Keratinocyte (primary cell): ENCODE data around the gene PAQR5. TPM values are rescaled to one million over a fixed set of nuclear protein-coding genes. Genes with fewer than 3 reads are reported as not detected.

Source experiments
- DNase-seq: peaks from one replicate; pipeline ENCODE4 v3.0.0-alpha.2; 2011; ENCODE audit warnings: low read depth, missing footprints, low spot score
- FAIRE-seq: peaks from 2 replicates; lab custom pipeline; 2011; peaks lifted over from hg19 to GRCh38; lab: Jason Lieb, UNC
- H2AFZ ChIP-seq: 2 replicates; pipeline ENCODE4 v1.6.0; 2012; ENCODE audit warnings: low read length, control low read depth, inconsistent platforms; ENCODE audit not compliant: control insufficient read depth
- H3K27ac ChIP-seq: 2 replicates; pipeline ENCODE4 v1.5.1; 2011; ENCODE audit warnings: low read length; ENCODE audit not compliant: control insufficient read depth, insufficient read depth
- H3K27me3 ChIP-seq: 3 replicates; pipeline ENCODE4 v1.6.0; 2011; ENCODE audit warnings: low read length; ENCODE audit not compliant: control insufficient read depth, insufficient read depth; ENCODE audit errors: extremely low read depth
- H3K36me3 ChIP-seq, 2 experiments: 2 replicates in 1 of 2; 3 replicates in 1 of 2; pipeline ENCODE4 v1.5.1; 2011; ENCODE audit warnings: low read length in 2 of 2, mild to moderate bottlenecking in 1 of 2; ENCODE audit not compliant: control insufficient read depth in 2 of 2, insufficient read depth in 2 of 2; ENCODE audit errors: extremely low read depth in 1 of 2
- H3K4me1 ChIP-seq: 3 replicates; pipeline ENCODE4 v1.5.1; 2011; ENCODE audit warnings: low read length; ENCODE audit not compliant: control insufficient read depth, insufficient read depth; ENCODE audit errors: extremely low read depth
- H3K4me2 ChIP-seq: 3 replicates; pipeline ENCODE4 v1.6.0; 2011; ENCODE audit warnings: low read depth, low read length; ENCODE audit not compliant: control insufficient read depth, insufficient read depth; ENCODE audit errors: extremely low read depth
- H3K4me3 ChIP-seq, 3 experiments: fragments of 200-600 bp in 1 of 3; sonication (generic) in 1 of 3; 2 replicates in 2 of 3; 3 replicates in 1 of 3; pipeline ENCODE4 v1.5.1; 2011 to 2016; ENCODE audit warnings: low read length in 3 of 3, mild to moderate bottlenecking in 3 of 3, control low read depth in 2 of 3, inconsistent platforms in 1 of 3, low read depth in 1 of 3, mixed read lengths in 1 of 3, mixed run types in 1 of 3, moderate library complexity in 1 of 3; ENCODE audit not compliant: control insufficient read depth in 2 of 3, insufficient read depth in 2 of 3; ENCODE audit errors: extremely low read depth in 1 of 3
- H3K79me2 ChIP-seq: 2 replicates; pipeline ENCODE4 v1.6.0; 2012; ENCODE audit warnings: low read length; ENCODE audit not compliant: control insufficient read depth, insufficient read depth
- H3K9ac ChIP-seq: 3 replicates; pipeline ENCODE4 v1.6.0; 2011; ENCODE audit warnings: low read length; ENCODE audit not compliant: control insufficient read depth, insufficient read depth; ENCODE audit errors: extremely low read depth
- H3K9me1 ChIP-seq: 3 replicates; pipeline ENCODE4 v1.6.0; 2011; ENCODE audit warnings: low read length; ENCODE audit not compliant: control insufficient read depth, insufficient read depth; ENCODE audit errors: extremely low read depth
- H3K9me3 ChIP-seq: 2 replicates; pipeline ENCODE4 v1.5.1; 2012; ENCODE audit warnings: low read depth, low read length; ENCODE audit not compliant: control insufficient read depth
- H4K20me1 ChIP-seq: 3 replicates; pipeline ENCODE4 v1.6.0; 2011; ENCODE audit warnings: low read length; ENCODE audit not compliant: control insufficient read depth, insufficient read depth; ENCODE audit errors: extremely low read depth
- EZH2 ChIP-seq: IDR thresholded peaks from one replicate; pipeline ENCODE4 v1.6.1; 2012; ENCODE audit warnings: inconsistent platforms, mild to moderate bottlenecking, low read length, moderate library complexity
- dilution Hi-C: fragments of 300-500 bp; cut with MboI; formaldehyde crosslinking; loops from one replicate; pipeline ENCODE4 v1.7.0; 2020; ENCODE audit warnings: low sequenced_read_pairs; ENCODE audit not compliant: extremely low pct_ligation_motif_present
- polyA plus RNA-seq, 5 experiments: library from polyadenylated mRNA; depleted of rRNA in 3 of 5; stranded (reverse) in 3 of 5; stranded (forward) in 1 of 5; unstranded in 1 of 5; fragments of >200 nt; gene quantifications; 1 replicate in 1 of 5; 2 replicates in 3 of 5; 3 replicates in 1 of 5; pipeline versions ENCODE4 v1.2.1 to v1.2.3, GENCODE V29; 2011 to 2012; ENCODE audit warnings: missing spikeins in 2 of 5, low read depth in 1 of 5, low replicate concordance in 1 of 5
- TF ChIP-seq, protein P1 (sequence below), 3 experiments: IDR thresholded peaks in 1 of 3; conservative IDR thresholded peaks in 1 of 3; optimal IDR thresholded peaks in 1 of 3; 2 replicates in 2 of 3; 3 replicates in 1 of 3; pipeline versions ENCODE3 to v1.5.1; 2011; ENCODE audit warnings: low read length in 3 of 3, mild to moderate bottlenecking in 3 of 3, moderate library complexity in 2 of 3, control low read depth in 1 of 3, inconsistent platforms in 1 of 3; ENCODE audit not compliant: insufficient read depth in 2 of 3; ENCODE audit errors: extremely low read depth in 1 of 3

PAQR5 gene
- polyA plus RNA-seq, 1 donor (not counting 4 experiments of a cell fraction or from before 2014, with no cell fraction given): 0.30 TPM

DNA sequence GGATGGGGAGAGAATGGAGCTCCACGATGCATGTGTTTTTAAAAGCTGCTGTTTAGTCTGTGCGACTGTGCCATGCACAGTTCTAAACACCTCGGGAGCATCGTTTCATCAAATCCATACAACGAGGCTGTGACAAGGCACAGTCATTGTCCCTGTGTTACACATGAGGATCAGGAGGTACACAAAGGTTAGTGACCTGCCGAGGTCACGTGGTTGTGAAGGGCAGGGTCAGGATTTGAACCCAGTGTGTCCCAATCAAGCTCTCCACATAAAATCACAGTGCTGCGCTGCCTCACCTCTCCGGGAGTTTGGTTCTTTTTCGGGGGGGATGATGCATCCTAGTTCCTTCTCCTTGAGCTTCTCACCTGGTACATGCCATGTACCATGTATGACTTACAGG lies 96.7 kb downstream of the PAQR5 start:
- H3K27ac ChIP-seq: no peak overlapping the region
- H3K36me3 ChIP-seq: no peaks in the 10 kb centered on the region
- dilution Hi-C loops: no loop called here
- no peak overlapping the region for H3K9ac ChIP-seq
- DNase-seq (no peak), FAIRE-seq (no peak)
- no peaks in the 10 kb centered on the region for H3K79me2 ChIP-seq
- TF ChIP-seq EZH2: no peak
- TF ChIP-seq, protein P1, sequence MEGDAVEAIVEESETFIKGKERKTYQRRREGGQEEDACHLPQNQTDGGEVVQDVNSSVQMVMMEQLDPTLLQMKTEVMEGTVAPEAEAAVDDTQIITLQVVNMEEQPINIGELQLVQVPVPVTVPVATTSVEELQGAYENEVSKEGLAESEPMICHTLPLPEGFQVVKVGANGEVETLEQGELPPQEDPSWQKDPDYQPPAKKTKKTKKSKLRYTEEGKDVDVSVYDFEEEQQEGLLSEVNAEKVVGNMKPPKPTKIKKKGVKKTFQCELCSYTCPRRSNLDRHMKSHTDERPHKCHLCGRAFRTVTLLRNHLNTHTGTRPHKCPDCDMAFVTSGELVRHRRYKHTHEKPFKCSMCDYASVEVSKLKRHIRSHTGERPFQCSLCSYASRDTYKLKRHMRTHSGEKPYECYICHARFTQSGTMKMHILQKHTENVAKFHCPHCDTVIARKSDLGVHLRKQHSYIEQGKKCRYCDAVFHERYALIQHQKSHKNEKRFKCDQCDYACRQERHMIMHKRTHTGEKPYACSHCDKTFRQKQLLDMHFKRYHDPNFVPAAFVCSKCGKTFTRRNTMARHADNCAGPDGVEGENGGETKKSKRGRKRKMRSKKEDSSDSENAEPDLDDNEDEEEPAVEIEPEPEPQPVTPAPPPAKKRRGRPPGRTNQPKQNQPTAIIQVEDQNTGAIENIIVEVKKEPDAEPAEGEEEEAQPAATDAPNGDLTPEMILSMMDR (optimal IDR thresholded peaks at IDR 0.05 in 1 of 3, IDR thresholded peaks at IDR 0.05 in 1 of 3, conservative IDR thresholded peaks at IDR 0.05 in 1 of 3; ENCODE audit: extremely low read depth in 1 of 3, insufficient read depth in 2 of 3, low read length in 3 of 3): no peak
- H3K4me3 ChIP-seq: no peak overlapping the region
- no peak overlapping the region for H2AFZ ChIP-seq
- H4K20me1 ChIP-seq: no peaks in the 10 kb centered on the region
- H3K4me1 ChIP-seq: peaks cover 32% of the 10 kb centered on the region
- no peaks in the 10 kb centered on the region for H3K27me3 ChIP-seq
- no peaks in the 10 kb centered on the region for H3K9me3 ChIP-seq
- no peaks in the 10 kb centered on the region for H3K9me1 ChIP-seq
- H3K4me2 ChIP-seq: no peak overlapping the region

DNA sequence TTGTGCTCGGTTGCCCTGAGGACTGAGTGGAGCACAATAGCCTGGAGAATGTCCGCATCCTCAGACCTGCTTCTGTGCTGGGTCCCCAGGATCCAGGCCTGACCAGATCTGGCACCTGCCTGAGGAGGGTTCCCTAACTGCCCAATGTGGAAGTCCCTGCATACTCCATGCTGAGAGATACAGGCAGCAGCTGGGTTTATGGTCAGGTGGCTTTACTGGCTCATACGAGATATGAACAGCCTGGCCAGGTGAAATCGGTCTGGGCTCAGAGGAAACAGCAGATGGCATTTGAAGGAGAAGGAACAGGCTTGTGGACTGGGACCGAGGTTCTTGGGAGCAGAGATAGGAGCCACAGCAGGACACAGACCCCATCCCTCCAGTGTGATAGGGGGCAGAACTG lies 97.3 kb downstream of the PAQR5 start:
- H3K9ac ChIP-seq: no peak overlapping the region
- dilution Hi-C loops: no loop called here
- no peaks in the 10 kb centered on the region for H3K9me3 ChIP-seq
- H3K4me1 ChIP-seq: peaks cover 26% of the 10 kb centered on the region
- no peaks in the 10 kb centered on the region for H3K27me3 ChIP-seq
- H2AFZ ChIP-seq: no peak overlapping the region
- no peaks in the 10 kb centered on the region for H3K79me2 ChIP-seq
- H3K4me3 ChIP-seq: no peak overlapping the region
- no peaks in the 10 kb centered on the region for H3K9me1 ChIP-seq
- FAIRE-seq (no peak), DNase-seq (no peak)
- TF ChIP-seq EZH2: no peak
- TF ChIP-seq, protein P1 (optimal IDR thresholded peaks at IDR 0.05 in 1 of 3, IDR thresholded peaks at IDR 0.05 in 1 of 3, conservative IDR thresholded peaks at IDR 0.05 in 1 of 3; ENCODE audit: extremely low read depth in 1 of 3, insufficient read depth in 2 of 3, low read length in 3 of 3): no peak
- no peak overlapping the region for H3K27ac ChIP-seq
- H4K20me1 ChIP-seq: no peaks in the 10 kb centered on the region
- H3K36me3 ChIP-seq: no peaks in the 10 kb centered on the region
- no peak overlapping the region for H3K4me2 ChIP-seq
